ENCODE results near the gene TRIM77. TPM values are rescaled to one million over a fixed set of nuclear protein-coding genes. Genes with fewer than 3 reads are reported as not detected.
"Not testable (repeated sequence)": the region's sequence is repeated elsewhere in the genome, so short reads cannot be mapped to it uniquely, and the experiment has no call there.

Gene TRIM77
- total and polyA plus RNA-seq, 4 donors = not detected

- H3K36me3 ChIP-seq (ENCODE audit: control insufficient read depth in 4 of 4, insufficient read depth in 3 of 4, low read depth in 1 of 4, low read length in 3 of 4); H3K27ac ChIP-seq (ENCODE audit: low read depth in 1 of 2, low read length in 2 of 2); H3K4me3 ChIP-seq (ENCODE audit: low read depth in 1 of 3, low read length in 3 of 3); DNase-seq (ENCODE audit: low spot score); H3K27me3 ChIP-seq (ENCODE audit: control insufficient read depth in 4 of 4, insufficient read depth in 4 of 4, low read length in 3 of 4); H3K9me3 ChIP-seq (ENCODE audit: control insufficient read depth in 4 of 4, low read length in 3 of 4); H3K9ac ChIP-seq (ENCODE audit: low read depth in 1 of 2, low read length in 2 of 2): not testable (repeated sequence)
- H3K4me1 ChIP-seq (ENCODE audit: control insufficient read depth in 4 of 4, insufficient read depth in 4 of 4, low read length in 3 of 4) = peaks cover 0 to 11% (median 3%) of the 10 kb centered on the region in 4 donors
- 34% methylated on average over 4 of the region's 4 CpGs for WGBS
- TF ChIP-seq YY1 (IDR thresholded peaks at IDR 0.05) = peak; percentile 29
Observed at GRCh38 chr11:89669993-89670669, 40.0 kb upstream of the TRIM77 start.

GRCh38 chr11:89672547-89672946, 37.6 kb upstream of the TRIM77 start:
- H3K4me1 ChIP-seq (ENCODE audit: control insufficient read depth in 4 of 4, insufficient read depth in 4 of 4, low read length in 3 of 4); H3K27ac ChIP-seq (ENCODE audit: low read depth in 1 of 2, low read length in 2 of 2); H3K36me3 ChIP-seq (ENCODE audit: control insufficient read depth in 4 of 4, insufficient read depth in 3 of 4, low read depth in 1 of 4, low read length in 3 of 4); H3K27me3 ChIP-seq (ENCODE audit: control insufficient read depth in 4 of 4, insufficient read depth in 4 of 4, low read length in 3 of 4); DNase-seq (ENCODE audit: low spot score); H3K9ac ChIP-seq (ENCODE audit: low read depth in 1 of 2, low read length in 2 of 2); H3K9me3 ChIP-seq (ENCODE audit: control insufficient read depth in 4 of 4, low read length in 3 of 4); H3K4me3 ChIP-seq (ENCODE audit: low read depth in 1 of 3, low read length in 3 of 3): not testable (repeated sequence)

GRCh38 chr11:89673380-89673779, 36.7 kb upstream of the TRIM77 start:
- 66% methylated on average over 2 of the region's 2 CpGs for WGBS
- not testable (repeated sequence) for DNase-seq (ENCODE audit: low spot score); H3K4me1 ChIP-seq (ENCODE audit: control insufficient read depth in 4 of 4, insufficient read depth in 4 of 4, low read length in 3 of 4)

GRCh38 chr11:89675383-89675782, 34.7 kb upstream of the TRIM77 start:
- H3K9ac ChIP-seq (ENCODE audit: low read depth in 1 of 2, low read length in 2 of 2); DNase-seq (ENCODE audit: low spot score); H3K36me3 ChIP-seq (ENCODE audit: control insufficient read depth in 4 of 4, insufficient read depth in 3 of 4, low read depth in 1 of 4, low read length in 3 of 4); H3K27me3 ChIP-seq (ENCODE audit: control insufficient read depth in 4 of 4, insufficient read depth in 4 of 4, low read length in 3 of 4); H3K9me3 ChIP-seq (ENCODE audit: control insufficient read depth in 4 of 4, low read length in 3 of 4); H3K4me3 ChIP-seq (ENCODE audit: low read depth in 1 of 3, low read length in 3 of 3); H3K27ac ChIP-seq (ENCODE audit: low read depth in 1 of 2, low read length in 2 of 2); H3K4me1 ChIP-seq (ENCODE audit: control insufficient read depth in 4 of 4, insufficient read depth in 4 of 4, low read length in 3 of 4): not testable (repeated sequence)
- TF ChIP-seq RAD21 (IDR thresholded peaks at IDR 0.05) (peak; percentile 70 to 72), CTCF (IDR thresholded peaks at IDR 0.05; ENCODE audit: low read depth, low read length, missing input control) (peak; percentile 19)
- WGBS = 72% methylated on average over 2 of the region's 2 CpGs

More at GRCh38 chr11:89673380-89673779, 36.7 kb upstream of the TRIM77 start:
- not testable (repeated sequence) for H3K4me3 ChIP-seq (ENCODE audit: low read depth in 1 of 3, low read length in 3 of 3); H3K27me3 ChIP-seq (ENCODE audit: control insufficient read depth in 4 of 4, insufficient read depth in 4 of 4, low read length in 3 of 4); H3K9me3 ChIP-seq (ENCODE audit: control insufficient read depth in 4 of 4, low read length in 3 of 4); H3K9ac ChIP-seq (ENCODE audit: low read depth in 1 of 2, low read length in 2 of 2); H3K27ac ChIP-seq (ENCODE audit: low read depth in 1 of 2, low read length in 2 of 2); H3K36me3 ChIP-seq (ENCODE audit: control insufficient read depth in 4 of 4, insufficient read depth in 3 of 4, low read depth in 1 of 4, low read length in 3 of 4)

GRCh38 chr11:89675948-89676347, 34.2 kb upstream of the TRIM77 start:
- not testable (repeated sequence) for H3K4me3 ChIP-seq (ENCODE audit: low read depth in 1 of 3, low read length in 3 of 3); H3K9me3 ChIP-seq (ENCODE audit: control insufficient read depth in 4 of 4, low read length in 3 of 4); DNase-seq (ENCODE audit: low spot score); H3K4me1 ChIP-seq (ENCODE audit: control insufficient read depth in 4 of 4, insufficient read depth in 4 of 4, low read length in 3 of 4); H3K9ac ChIP-seq (ENCODE audit: low read depth in 1 of 2, low read length in 2 of 2); H3K27ac ChIP-seq (ENCODE audit: low read depth in 1 of 2, low read length in 2 of 2); H3K36me3 ChIP-seq (ENCODE audit: control insufficient read depth in 4 of 4, insufficient read depth in 3 of 4, low read depth in 1 of 4, low read length in 3 of 4); H3K27me3 ChIP-seq (ENCODE audit: control insufficient read depth in 4 of 4, insufficient read depth in 4 of 4, low read length in 3 of 4)
- WGBS = 81% methylated on average over 4 of the region's 4 CpGs

- not testable (repeated sequence) for H3K27me3 ChIP-seq (ENCODE audit: control insufficient read depth in 4 of 4, insufficient read depth in 4 of 4, low read length in 3 of 4); DNase-seq (ENCODE audit: low spot score); H3K4me3 ChIP-seq (ENCODE audit: low read depth in 1 of 3, low read length in 3 of 3); H3K36me3 ChIP-seq (ENCODE audit: control insufficient read depth in 4 of 4, insufficient read depth in 3 of 4, low read depth in 1 of 4, low read length in 3 of 4); H3K27ac ChIP-seq (ENCODE audit: low read depth in 1 of 2, low read length in 2 of 2); H3K4me1 ChIP-seq (ENCODE audit: control insufficient read depth in 4 of 4, insufficient read depth in 4 of 4, low read length in 3 of 4); H3K9me3 ChIP-seq (ENCODE audit: control insufficient read depth in 4 of 4, low read length in 3 of 4); H3K9ac ChIP-seq (ENCODE audit: low read depth in 1 of 2, low read length in 2 of 2)
- 35% methylated on average over 3 of the region's 4 CpGs for WGBS
Observed at GRCh38 chr11:89707080-89707479, 3.0 kb upstream of the TRIM77 start.

GRCh38 chr11:89724866-89725498, 14.9 kb downstream of the TRIM77 start:
- WGBS = 74% methylated on average over 2 of the region's 2 CpGs
- H3K9ac ChIP-seq (ENCODE audit: low read depth in 1 of 2, low read length in 2 of 2); H3K27ac ChIP-seq (ENCODE audit: low read depth in 1 of 2, low read length in 2 of 2); H3K27me3 ChIP-seq (ENCODE audit: control insufficient read depth in 4 of 4, insufficient read depth in 4 of 4, low read length in 3 of 4); H3K9me3 ChIP-seq (ENCODE audit: control insufficient read depth in 4 of 4, low read length in 3 of 4); H3K4me1 ChIP-seq (ENCODE audit: control insufficient read depth in 4 of 4, insufficient read depth in 4 of 4, low read length in 3 of 4); H3K4me3 ChIP-seq (ENCODE audit: low read depth in 1 of 3, low read length in 3 of 3); DNase-seq (ENCODE audit: low spot score); H3K36me3 ChIP-seq (ENCODE audit: control insufficient read depth in 4 of 4, insufficient read depth in 3 of 4, low read depth in 1 of 4, low read length in 3 of 4): not testable (repeated sequence)
